Mesothelial cell of epicardium (in vitro differentiated cells): ENCODE results near the gene TASOR2. TPM values are rescaled to one million over a fixed set of nuclear protein-coding genes. Genes with fewer than 3 reads are reported as not detected.
A peak's percentile ranks its signal among the peaks of the same experiment; 100 is the strongest.

Experiments
- DNase-seq, 2 experiments: peaks; one replicate each; pipeline ENCODE4 v3.0.0; 2021; ENCODE audit warnings: low spot score in 2 of 2; ENCODE audit not compliant: unreplicated experiment in 2 of 2
- H3K27ac Mint-ChIP-seq: 2 replicates; pipeline ENCODE4 v1.8.0; 2021; ENCODE audit warnings: mixed read lengths
- H3K27me3 Mint-ChIP-seq: 2 replicates; pipeline ENCODE4 v1.8.0; 2021; ENCODE audit warnings: low read depth, mixed read lengths
- H3K36me3 Mint-ChIP-seq: 2 replicates; pipeline ENCODE4 v1.8.0; 2021; ENCODE audit warnings: mixed read lengths
- H3K4me1 Mint-ChIP-seq: 2 replicates; pipeline ENCODE4 v1.8.0; 2021; ENCODE audit warnings: mixed read lengths
- H3K4me3 Mint-ChIP-seq: 2 replicates; pipeline ENCODE4 v1.8.0; 2021; ENCODE audit warnings: mild to moderate bottlenecking, moderate library complexity, mixed read lengths
- H3K9me3 Mint-ChIP-seq: 2 replicates; pipeline ENCODE4 v1.8.0; 2021; ENCODE audit warnings: mixed read lengths
- CTCF ChIP-seq: fragments of 200-600 bp; sonication (generic); IDR thresholded peaks from one replicate; pipeline ENCODE4 v1.5.0; 2021; ENCODE audit warnings: antibody characterized with exemption; ENCODE audit not compliant: unreplicated experiment
- total RNA-seq: library from RNA; stranded (reverse); gene quantifications from 3 replicates; pipeline ENCODE4 v1.2.1, GENCODE V29; 2021

The TASOR2 gene
- total RNA-seq, 1 donor from 2014 or later: 90.1 TPM

GRCh38 chr10:5640036-5640435, 44.6 kb upstream of the TASOR2 start:
- Mint-ChIP-seq H3K4me1 (peaks cover 14% of the 10 kb centered on the region), H3K27me3 (no peaks in the 10 kb centered on the region), H3K9me3 (no peaks in the 10 kb centered on the region), H3K27ac (no peak overlapping the region), H3K36me3 (peaks cover 31% of the 10 kb centered on the region), H3K4me3 (no peak overlapping the region)
- TF ChIP-seq CTCF: no peak
- DNase-seq: no peak

GRCh38 chr10:5640501-5640900, 44.1 kb upstream of the TASOR2 start:
- Mint-ChIP-seq H3K27ac (no peak overlapping the region), H3K4me3 (no peak overlapping the region), H3K4me1 (peaks cover 16% of the 10 kb centered on the region), H3K9me3 (no peaks in the 10 kb centered on the region), H3K36me3 (peaks cover 31% of the 10 kb centered on the region), H3K27me3 (no peaks in the 10 kb centered on the region)
- no peak for DNase-seq
- no peak for TF ChIP-seq CTCF

- no peak for TF ChIP-seq CTCF
- DNase-seq: no peak
- H3K36me3 Mint-ChIP-seq: peaks cover 32% of the 10 kb centered on the region
- H3K27ac Mint-ChIP-seq: no peak overlapping the region
- peaks cover 16% of the 10 kb centered on the region for H3K4me1 Mint-ChIP-seq
- H3K9me3 Mint-ChIP-seq: no peaks in the 10 kb centered on the region
- no peaks in the 10 kb centered on the region for H3K27me3 Mint-ChIP-seq
- H3K4me3 Mint-ChIP-seq: no peak overlapping the region
Observed at GRCh38 chr10:5641501-5641900, 43.1 kb upstream of the TASOR2 start.

- Mint-ChIP-seq H3K27me3 (no peaks in the 10 kb centered on the region), H3K27ac (peak overlapping the region; percentile 87), H3K4me3 (no peak overlapping the region), H3K36me3 (peaks cover 40% of the 10 kb centered on the region), H3K4me1 (peaks cover 16% of the 10 kb centered on the region), H3K9me3 (no peaks in the 10 kb centered on the region)
- no peak for DNase-seq
- no peak for TF ChIP-seq CTCF
Observed at GRCh38 chr10:5643346-5644067, 41.1 kb upstream of the TASOR2 start.

- Mint-ChIP-seq H3K27me3 (no peaks in the 10 kb centered on the region), H3K36me3 (peaks cover 40% of the 10 kb centered on the region), H3K4me3 (no peak overlapping the region), H3K27ac (no peak overlapping the region), H3K4me1 (peaks cover 16% of the 10 kb centered on the region), H3K9me3 (no peaks in the 10 kb centered on the region)
- TF ChIP-seq CTCF: no peak
- no peak for DNase-seq
Observed at GRCh38 chr10:5644930-5645329, 39.7 kb upstream of the TASOR2 start.
